ENCODE measurements around the gene HHATL. TPM values are rescaled to one million over a fixed set of nuclear protein-coding genes. Genes with fewer than 3 reads are reported as not detected.

Gene HHATL
- total and polyA plus RNA-seq, 2 of the 8 experiments (the other 6 are each of a cell fraction or from before 2014, with no cell fraction given), result 0.18 TPM; not detected in 1

DNA sequence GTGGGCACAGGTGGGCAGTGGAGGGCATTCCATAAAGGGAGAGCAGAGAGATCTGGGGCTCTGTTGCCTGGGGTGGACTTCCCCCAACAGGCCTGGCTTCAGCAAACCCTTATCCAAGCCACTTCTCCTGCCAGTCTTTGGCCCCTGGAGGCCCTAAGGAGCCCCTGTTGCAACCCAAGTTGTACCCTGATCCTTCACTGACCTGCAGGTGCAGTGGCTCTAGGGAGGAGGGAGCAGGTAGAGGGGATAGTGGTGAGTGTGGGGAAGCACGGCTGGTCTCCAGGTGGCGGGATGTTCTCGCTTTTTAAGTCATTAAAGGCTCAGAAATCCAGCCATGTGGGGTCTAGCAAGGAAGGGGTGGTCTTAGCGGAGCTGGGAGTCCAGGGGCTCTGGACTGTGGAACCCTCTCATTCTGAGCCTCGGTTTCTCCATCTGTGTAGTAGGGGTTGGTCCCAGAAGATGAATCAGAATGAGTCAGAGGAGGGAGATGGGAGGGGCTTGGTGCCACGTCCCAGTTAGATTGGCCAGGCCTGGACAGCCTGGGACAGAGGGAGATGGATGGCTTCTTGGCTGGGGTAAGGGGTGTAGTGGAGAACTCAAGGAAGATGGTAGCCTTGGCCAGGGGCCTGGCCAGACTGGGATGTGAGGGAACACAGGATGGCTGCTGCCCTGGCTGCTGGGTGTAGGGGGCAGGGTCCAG, 46.5 kb downstream of the HHATL start:
- H4K20me1 ChIP-seq (replicated peaks in 1 of 2; ENCODE audit: control insufficient read depth in 1 of 2, insufficient read depth in 2 of 2, low read length in 2 of 2), result peaks cover 1 to 2% of the 10 kb centered on the region in 2 experiments
- peaks cover 6 to 35% (median 29%) of the 10 kb centered on the region in 4 experiments for H3K4me1 ChIP-seq (replicated peaks in 1 of 4; ENCODE audit: control insufficient read depth in 3 of 4, insufficient read depth in 4 of 4, low read length in 3 of 4)
- no peak overlapping the region for H4K8ac ChIP-seq (ENCODE audit: extremely low read depth, insufficient read depth, low read length)
- POLR2A ChIA-PET (ENCODE audit: partially characterized antibody), result interaction anchor here (0.8 to 2.6 kb wide), 4 partner anchors 8 to 110 kb away, joined by 3 to 10 read pairs (median 5); no protein-coding TSS in a partner anchor
- no peaks in the 10 kb centered on the region for H3K79me2 ChIP-seq (ENCODE audit: control insufficient read depth in 1 of 2, insufficient read depth in 2 of 2, low read length in 2 of 2)
- peak overlapping the region; percentile 32; the same call in 1 of the 2 replicates for H2BK5ac ChIP-seq (ENCODE audit: low read depth, low read length)
- H4K91ac ChIP-seq (replicated peaks; ENCODE audit: insufficient read length, low read length), result no peak overlapping the region
- H3K79me1 ChIP-seq (ENCODE audit: low read depth, low read length), result no peaks in the 10 kb centered on the region
- no peak overlapping the region for H3K23ac ChIP-seq (ENCODE audit: insufficient read length)
- peak overlapping the region; percentile 72; the same call in 1 of the 2 replicates for H2BK20ac ChIP-seq (ENCODE audit: low read length)
- H3K4me2 ChIP-seq (ENCODE audit: insufficient read depth in 1 of 2, low read depth in 2 of 2, low read length in 2 of 2), result no peak overlapping the region; a peak in 1 of 4 replicates
- FAIRE-seq (no peak), DNase-seq (ENCODE audit: low read depth in 1 of 2, low spot score in 2 of 2) (peak in 1 of 2 experiments; percentile 45)
- H2AFZ ChIP-seq (ENCODE audit: low read length), result no peak overlapping the region
- peak overlapping the region; percentile 93 for H2BK12ac ChIP-seq (ENCODE audit: low read depth, low read length)
- no peak overlapping the region for H3K4ac ChIP-seq (replicated peaks; ENCODE audit: insufficient read length, low read depth, low read length)
- TF ChIP-seq, protein P1, sequence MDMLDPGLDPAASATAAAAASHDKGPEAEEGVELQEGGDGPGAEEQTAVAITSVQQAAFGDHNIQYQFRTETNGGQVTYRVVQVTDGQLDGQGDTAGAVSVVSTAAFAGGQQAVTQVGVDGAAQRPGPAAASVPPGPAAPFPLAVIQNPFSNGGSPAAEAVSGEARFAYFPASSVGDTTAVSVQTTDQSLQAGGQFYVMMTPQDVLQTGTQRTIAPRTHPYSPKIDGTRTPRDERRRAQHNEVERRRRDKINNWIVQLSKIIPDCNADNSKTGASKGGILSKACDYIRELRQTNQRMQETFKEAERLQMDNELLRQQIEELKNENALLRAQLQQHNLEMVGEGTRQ (IDR thresholded peaks at IDR 0.05; ENCODE audit: low read length), result no peak
- 0 out of 2 replicates have a peak, but pooled peaks have one; percentile 35 for TF ChIP-seq EGR1 (IDR thresholded peaks at IDR 0.05; ENCODE audit: borderline replicate concordance, low read depth, low read length)
- H3K9ac ChIP-seq (replicated peaks in 1 of 4; ENCODE audit: extremely low read depth in 1 of 4, low read depth in 3 of 4, low read length in 3 of 4), result no peak overlapping the region
- H2AK5ac ChIP-seq (ENCODE audit: low read depth, low read length), result peak overlapping the region; percentile 82; the same call in 1 of the 2 replicates
- H3K18ac ChIP-seq (ENCODE audit: extremely low read depth, low read length), result peak overlapping the region; percentile 71
- WGBS, 2 experiments (ENCODE audit: extremely low coverage in 1 of 2, insufficient coverage in 1 of 2, insufficient read length in 1 of 2, insufficient replicate concordance in 2 of 2, low coverage in 1 of 2, low lambda C conversion rate in 2 of 2, missing lambda C conversion rate in 1 of 2), result 92% methylated on average over 6 of the region's 6 CpGs; no CpG with 5 or more reads in 1 of the 2 experiments
- peak overlapping the region; percentile 97 for H2BK15ac ChIP-seq (ENCODE audit: low read length)
- H3K23me2 ChIP-seq (ENCODE audit: low read depth, low read length), result peaks cover 3% of the 10 kb centered on the region; the same call in 1 of the 2 replicates
- CTCF ChIA-PET (ENCODE audit: partially characterized antibody), result interaction anchor here (0.8 to 7.0 kb wide), 6 partner anchors 10 to 100 kb away, joined by 4 to 54 read pairs (median 6); no protein-coding TSS in a partner anchor
- no peak overlapping the region for H3K56ac ChIP-seq (replicated peaks; ENCODE audit: insufficient read length, low read depth, low read length)
- no peaks in the 10 kb centered on the region; a peak in 1 of 8 replicates for H3K36me3 ChIP-seq (ENCODE audit: control insufficient read depth in 2 of 4, insufficient read depth in 4 of 4, low read length in 3 of 4)
- H2BK120ac ChIP-seq (replicated peaks; ENCODE audit: low read depth, low read length), result peak overlapping the region; percentile 76
- H3K9me3 ChIP-seq (ENCODE audit: insufficient read depth in 2 of 2, low read depth in 1 of 2, low read length in 1 of 2), result no peaks in the 10 kb centered on the region
- no peak overlapping the region for H3K27ac ChIP-seq (ENCODE audit: low read depth, low read length)
- H3K27me3 ChIP-seq (replicated peaks in 1 of 4; ENCODE audit: control insufficient read depth in 3 of 4, extremely low read depth in 1 of 4, insufficient read depth in 3 of 4, low read length in 3 of 4), result no peaks in the 10 kb centered on the region
- H3K4me3 ChIP-seq (ENCODE audit: extremely low read depth in 1 of 4, insufficient read depth in 2 of 4, low read depth in 3 of 4, low read length in 4 of 4), result no peak overlapping the region
- no peak overlapping the region for H4K5ac ChIP-seq (ENCODE audit: insufficient read length, low read depth, low read length)
- H3K14ac ChIP-seq (ENCODE audit: insufficient read length), result no peak overlapping the region
